22Rv1 (cell line): ENCODE results near the gene UPK2.

Experiments
- CTCF ChIP-seq: fragments of 450-650 bp; IDR thresholded peaks from 2 replicates; pipeline ENCODE4 v1.5.1; 2017; ENCODE audit warnings: mild to moderate bottlenecking
- ZFX ChIP-seq: fragments of 450-650 bp; IDR thresholded peaks from 2 replicates; pipeline ENCODE4 v1.6.1; 2017; ENCODE audit warnings: antibody characterized with exemption, borderline replicate concordance

- TF ChIP-seq CTCF (no peak), ZFX (no peak)
Measured at GRCh38 chr11:118910309-118911112, 45.6 kb upstream of the UPK2 start.
